DMS114 treated with DMSO at 0.1 percent for 48 hours (cell line): ENCODE data around the gene TEC.
"Not testable (repeated sequence)": the region's sequence is repeated elsewhere in the genome, so short reads cannot be mapped to it uniquely, and the experiment has no call there.

ENCODE experiments used
- DNase-seq: peaks from one replicate; lab custom pipeline; 2025; ENCODE audit not compliant: unreplicated experiment; lab: John Stamatoyannopoulos, UW

TEC gene

DNA sequence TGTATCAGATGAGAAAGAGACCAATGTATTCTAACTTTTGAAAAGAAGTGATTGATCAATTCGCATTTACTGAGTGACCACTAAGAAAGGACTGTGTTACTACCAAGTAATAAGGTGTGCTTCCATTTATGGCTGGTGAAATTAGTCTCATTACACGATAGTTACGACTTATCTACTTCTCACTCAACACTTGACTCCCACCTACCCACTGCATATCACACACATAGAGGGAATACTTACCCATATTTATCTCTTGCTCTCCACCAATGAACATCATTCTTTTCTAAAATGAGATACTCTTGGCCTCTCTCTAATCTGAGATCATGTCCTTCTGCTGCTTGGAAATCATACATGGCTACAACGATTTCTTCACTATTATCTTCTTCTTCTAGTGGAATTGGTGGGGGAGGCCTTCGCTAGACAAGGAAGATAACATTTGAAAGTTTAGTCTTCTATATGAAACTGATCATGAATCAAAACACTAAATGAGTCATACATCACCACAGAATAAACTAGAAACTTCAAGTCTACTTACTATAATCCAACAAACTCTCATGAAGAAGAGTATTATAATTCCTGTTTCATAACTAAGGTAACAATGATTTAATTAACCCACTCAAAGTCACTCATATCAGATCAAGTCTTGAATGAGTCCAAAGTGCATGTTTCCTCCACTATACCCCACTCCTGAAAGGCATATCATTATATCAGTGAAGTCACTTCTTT is 101.9 kb downstream of the TEC start:
- DNase-seq: no peak

DNA sequence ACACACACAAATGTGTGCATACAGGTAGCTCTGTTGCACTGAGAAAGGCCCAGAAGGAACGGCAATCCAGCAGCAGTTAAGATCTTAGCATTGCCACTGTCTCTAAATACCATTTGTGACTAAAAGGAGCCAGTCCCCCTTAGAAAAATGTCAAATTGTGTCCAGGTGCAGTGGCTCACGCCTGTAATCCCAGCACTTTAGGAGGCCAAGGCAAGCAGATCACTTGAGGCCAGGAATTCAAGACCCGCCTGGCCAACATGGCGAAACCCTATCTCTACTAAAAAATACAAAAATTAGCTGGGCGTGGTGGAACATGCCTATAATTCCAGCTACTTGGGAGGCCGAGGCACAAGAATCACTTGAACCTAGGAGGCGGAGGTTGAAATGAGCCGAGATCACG is 105.1 kb downstream of the TEC start:
- DNase-seq: not testable (repeated sequence)

DNA sequence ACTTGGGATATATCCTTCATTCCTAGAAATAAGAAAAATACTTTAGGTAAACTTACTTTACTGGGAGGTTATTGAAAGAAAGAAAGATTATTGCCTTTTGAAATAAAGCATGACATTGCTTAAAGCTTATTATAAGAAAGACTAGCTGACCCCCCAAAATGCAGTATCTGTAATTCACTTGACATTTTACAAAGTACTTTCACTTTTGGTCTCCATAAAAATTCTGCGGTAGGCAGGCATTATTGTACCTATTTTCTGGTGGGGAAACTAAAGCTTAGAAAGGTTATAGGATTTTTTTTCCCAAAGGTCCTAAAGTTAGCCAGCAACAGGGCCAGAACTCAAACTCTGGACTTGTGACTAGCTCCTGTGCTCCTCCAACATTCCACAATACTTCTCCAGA is 105.9 kb downstream of the TEC start:
- no peak for DNase-seq

DNA sequence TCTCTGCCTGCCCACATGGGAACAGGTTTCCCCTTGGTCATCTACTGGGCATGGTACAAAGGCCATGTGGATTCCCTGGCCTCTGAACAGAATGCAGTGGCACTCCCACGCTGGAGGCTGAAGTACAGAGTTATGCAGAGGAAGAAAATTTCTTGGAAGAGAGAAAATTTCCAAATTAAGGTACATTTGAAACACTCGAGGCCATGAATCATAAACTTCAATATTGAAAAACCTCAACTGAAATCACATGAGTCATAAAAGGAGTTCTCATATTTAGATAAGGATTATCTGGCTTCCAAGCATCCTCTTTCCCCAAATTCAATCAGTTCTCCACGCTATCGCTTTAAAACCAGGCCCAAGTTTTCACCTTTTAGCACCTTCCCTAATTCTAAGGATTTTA is 107.5 kb downstream of the TEC start:
- DNase-seq: no peak

DNA sequence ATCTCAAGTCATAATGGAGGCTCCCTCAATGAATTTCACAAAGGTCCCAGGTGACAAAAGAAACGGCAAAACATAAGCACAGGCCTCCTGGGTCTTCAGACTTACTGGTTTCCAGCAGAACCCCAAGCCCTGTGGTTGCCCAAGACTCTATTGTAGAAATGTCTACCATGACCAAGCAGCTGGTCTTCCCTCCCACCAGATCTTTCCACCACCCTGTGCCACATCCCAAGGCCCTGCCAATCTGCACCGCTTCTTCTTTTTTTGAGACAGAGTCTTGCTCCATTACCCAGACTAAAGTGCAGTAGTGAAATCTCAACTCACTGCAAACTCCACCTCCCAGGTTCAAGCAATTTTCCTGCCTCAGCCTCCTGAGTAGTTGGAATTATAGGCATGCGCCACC is 112.4 kb downstream of the TEC start:
- no peak for DNase-seq

DNA sequence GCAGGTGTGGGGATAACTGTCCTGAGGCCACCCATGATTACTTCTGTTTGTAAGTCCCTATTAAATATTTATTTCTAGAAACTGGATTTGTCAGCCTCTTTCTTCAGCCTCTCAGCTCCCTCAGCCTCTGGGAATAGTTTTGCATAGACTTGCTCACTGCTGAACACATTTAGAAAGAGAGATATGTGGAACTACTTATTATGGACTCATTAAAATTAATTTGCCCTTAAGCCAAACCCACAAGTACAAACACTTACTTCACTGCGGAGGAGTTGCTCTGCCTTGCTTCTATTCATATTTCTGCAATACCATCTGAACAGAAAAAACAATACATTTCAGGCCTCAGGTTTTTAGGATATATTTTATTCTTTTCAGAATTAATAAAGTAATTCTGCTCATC is 113.2 kb downstream of the TEC start:
- DNase-seq: no peak

DNA sequence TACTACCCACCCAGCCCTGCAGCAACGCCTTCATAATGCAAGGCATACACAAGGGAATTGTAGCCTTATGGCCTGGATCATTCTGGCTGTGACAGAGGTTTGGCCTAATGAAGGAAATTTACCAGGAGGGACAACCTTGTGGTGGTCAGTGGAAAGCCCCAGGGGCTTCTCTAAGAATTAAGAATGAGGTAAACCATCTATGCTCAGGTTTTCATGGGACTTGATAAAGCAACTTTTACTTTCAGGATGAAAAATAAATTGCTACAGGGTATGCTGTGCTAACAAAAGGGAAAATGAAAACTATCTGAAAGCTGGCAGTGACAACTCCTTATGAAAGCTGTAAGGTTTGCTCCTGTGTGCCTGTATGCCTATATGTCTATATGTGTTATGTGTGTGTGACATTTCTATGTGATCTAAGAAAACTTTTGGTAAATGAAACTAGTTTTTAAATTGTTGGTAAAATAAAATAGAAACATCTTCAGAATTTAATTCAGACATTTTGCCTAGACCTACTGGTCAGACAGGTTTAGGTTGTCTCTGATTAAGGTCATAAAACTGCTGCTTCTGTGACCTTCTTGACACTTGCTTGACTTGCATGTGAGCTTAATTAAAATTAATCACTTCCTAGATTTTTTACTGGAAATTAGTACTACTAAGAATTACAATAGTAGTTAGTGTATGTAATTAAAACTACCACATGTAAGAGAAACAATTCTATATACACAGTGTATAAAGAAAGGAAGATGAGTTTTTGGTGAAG is 115.7 kb downstream of the TEC start:
- no peak for DNase-seq

DNA sequence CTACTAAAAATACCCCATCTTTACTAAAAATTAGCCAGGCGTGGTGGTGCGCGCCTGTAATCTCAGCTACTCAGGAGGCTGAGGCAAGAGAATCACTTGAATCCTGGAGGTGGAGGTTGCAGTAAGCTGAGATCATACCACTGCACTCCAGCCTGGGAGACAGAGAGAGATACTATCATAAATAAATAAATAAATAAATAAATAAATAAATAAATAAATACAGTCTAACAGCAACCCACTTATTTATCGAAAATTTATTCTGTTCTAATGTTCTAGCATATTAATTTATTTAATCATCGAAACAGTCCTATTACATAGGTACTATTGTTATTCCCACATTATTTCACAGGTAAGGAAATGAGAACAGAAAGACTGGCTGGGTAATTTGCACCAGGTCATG is 117.4 kb downstream of the TEC start:
- DNase-seq: no peak

DNA sequence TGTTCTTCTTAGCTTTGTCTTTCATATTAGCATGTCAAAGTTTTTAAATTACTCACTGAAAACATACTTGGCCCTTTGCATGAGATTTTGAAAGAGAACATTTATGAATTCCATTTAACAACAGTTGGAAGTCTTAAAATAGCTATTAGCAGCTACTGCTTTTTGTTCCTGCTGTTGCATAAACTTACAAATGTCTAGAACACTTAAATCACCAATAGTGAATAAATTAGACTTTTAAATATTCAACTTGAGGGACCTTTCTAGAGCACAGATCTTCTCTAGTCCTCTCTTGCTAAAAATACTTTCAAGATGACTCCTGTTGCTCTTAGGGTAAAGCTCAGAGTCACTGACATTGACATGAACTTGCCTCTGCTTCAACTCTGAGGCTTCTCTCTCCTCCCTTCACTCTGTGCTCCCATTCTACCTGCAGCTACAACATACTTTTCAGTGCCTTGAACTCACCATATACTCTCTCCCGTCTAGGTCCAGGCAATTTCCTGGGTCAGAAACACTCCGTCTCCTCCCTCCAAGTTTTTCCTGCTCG is 119.7 kb downstream of the TEC start:
- no peak for DNase-seq

DNA sequence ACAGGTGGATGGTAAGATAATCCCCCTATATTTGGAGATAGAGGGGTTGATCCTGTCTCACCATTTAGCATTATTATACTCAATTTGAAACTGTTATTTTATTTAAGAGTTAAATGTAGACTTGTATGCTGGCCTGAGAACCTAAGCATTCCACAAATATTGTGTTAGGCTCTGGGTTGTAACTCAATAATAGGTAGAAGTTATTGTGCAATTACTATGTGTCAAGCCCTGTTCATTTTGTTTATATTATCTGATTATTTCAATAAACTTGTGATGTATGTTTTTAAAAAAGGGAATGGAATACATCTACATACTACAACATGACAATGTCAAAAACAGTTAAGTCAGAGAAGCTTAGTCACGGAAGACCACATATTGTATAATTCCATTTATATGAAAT is 122.0 kb downstream of the TEC start:
- no peak for DNase-seq

DNA sequence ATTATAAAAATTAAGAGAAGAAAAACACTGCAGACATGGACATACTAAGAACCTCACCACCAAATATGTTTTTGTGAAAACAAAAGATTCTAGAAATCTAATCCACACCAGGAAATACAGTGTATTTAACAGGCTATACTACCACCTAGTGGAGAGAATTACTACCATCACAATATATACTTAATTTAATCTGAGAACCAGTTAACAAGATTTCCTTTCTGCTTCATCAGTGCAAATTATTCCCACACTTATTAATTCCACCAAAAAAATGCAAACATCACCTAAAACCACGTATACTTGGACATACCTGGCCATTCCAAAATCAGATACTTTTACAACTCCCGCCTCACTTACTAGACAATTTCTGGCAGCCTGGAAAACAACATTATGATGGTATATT is 128.6 kb downstream of the TEC start:
- peak; percentile 13 for DNase-seq

DNA sequence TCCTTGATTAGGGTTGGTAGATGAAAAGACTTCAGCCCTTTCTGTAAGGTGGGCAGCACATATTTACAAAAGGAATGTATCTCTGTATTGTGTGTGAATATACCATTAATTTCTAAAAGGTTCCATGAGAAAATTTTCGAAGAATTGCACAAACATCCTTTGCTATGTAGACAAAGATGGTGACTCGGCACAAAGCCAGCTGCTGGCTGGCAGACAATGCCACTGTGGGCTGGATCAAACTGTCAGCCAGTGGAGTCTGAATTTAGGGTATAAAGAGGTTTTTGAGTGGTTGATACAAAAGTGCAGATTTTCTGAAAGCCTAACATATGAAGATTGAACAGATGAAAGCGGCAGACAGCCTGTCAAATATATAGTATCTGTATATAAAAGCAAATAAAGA is 129.9 kb downstream of the TEC start:
- no peak for DNase-seq

DNA sequence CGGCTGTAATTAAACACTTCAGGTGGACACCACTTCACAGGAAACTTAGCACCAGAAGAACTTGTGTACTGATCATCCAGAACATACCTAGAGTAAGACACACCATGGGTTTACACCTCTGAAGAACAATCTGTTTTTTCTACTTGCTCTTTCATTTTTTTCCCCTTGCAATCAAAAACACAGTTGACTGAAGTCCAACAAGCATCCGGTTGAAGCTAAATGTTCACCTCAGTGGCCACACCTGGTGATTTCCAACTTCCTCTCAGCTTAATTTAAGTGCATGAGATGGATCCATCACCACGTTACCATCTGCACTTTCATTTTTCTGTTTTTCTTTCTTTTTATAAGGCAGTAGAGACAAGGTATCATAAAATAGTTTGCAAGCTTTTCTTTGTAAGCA is 130.7 kb downstream of the TEC start:
- DNase-seq: no peak

DNA sequence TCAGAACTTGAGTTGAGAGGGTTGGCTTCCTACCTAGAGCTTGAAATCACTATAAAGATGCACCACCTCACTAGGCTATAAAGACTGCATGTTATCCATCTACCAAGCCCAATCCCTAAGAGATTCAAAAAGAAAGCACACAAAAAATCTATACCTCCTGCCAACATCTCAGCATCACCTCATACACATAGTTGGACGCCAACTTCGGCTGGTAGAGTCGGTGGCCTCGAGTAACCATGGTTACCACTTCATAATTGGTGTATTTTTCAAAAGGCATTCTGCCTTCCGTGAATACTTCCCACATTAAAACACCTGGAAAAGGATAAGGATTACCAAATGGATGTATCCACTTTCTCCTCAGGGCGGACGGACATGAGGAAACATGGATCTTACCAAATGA is 131.1 kb downstream of the TEC start:
- DNase-seq: no peak

DNA sequence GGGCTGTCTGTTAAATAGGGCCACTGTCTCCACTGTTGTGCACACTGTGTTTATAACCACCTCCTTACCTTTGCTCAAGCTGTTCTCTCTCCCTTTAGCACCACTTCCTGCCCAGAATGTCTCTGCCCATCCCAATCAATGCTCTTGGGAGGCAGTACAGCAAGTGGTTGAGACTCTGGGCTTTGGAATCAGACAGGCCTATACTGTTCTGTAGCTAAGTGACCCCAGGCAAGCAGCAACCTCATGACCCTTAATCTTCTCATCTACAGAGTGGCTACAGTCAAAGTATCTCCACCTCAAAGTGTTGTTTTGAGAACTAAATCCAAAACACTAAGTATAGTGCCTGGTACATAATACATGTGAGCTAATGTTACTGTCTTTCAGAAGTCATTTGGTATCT is 131.8 kb downstream of the TEC start:
- DNase-seq: no peak

DNA sequence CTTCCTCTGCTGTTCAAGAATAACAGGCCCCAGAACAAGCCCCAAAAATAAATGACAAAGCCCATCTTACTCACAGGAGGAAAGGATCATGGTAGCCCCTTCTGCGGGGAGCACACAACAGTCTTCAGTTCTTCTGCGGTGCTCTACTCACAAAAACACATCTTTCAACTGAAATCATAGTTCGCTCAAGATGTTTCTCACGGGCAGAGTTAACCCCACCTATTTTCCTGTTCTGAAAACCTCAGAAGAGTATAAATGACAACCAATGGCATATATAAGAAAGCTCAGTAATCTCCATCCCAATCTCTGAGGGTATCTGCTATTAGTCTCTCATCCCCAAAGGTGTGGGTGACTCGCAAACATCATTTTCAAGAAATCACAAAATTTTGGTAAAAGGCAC is 135.6 kb downstream of the TEC start, which contains the start of gene TXK:
TSS of gene TXK (minus strand) at position 170 of the 400 bp plus-strand sequence. CDS start at position 90, 80 bp downstream.
- no peak for DNase-seq

DNA sequence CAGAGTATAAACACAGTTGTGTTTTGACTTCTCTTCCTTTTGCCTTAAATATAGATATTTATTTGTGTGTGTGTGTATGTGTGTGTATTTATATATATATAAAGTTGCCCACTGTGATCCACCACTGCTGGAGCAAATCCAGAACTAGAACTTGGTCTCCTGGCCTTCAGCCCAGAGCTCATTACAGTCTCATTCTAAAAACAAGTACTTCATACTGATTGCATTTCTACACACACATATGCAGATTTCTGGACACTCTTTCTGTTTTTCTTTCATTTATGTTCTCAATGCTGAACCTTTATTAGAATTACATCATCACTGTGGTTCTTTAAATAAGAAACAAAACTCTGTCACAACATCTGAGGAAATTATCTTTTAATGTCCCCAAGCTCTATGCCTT is 136.0 kb downstream of the TEC start:
- no peak for DNase-seq

DNA sequence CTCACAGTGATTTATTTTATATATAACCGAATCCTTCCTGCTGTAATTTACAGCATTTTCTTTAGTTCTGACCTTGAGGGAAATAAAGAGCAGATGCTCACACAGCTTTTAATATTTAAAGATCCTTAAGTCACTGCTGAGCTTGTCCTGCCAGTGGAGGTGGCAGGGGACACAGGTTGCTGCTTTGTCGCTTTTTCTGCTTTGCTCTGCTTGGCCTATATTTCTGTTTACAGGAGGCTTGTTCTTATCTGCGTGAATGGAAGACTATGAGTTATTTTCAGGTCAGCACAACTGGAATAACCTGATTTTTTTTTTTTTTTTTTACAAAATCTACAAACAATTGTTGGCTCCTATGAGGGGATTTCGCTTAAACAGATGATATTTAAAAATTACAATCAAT is 137.9 kb downstream of the TEC start:
- no peak for DNase-seq

DNA sequence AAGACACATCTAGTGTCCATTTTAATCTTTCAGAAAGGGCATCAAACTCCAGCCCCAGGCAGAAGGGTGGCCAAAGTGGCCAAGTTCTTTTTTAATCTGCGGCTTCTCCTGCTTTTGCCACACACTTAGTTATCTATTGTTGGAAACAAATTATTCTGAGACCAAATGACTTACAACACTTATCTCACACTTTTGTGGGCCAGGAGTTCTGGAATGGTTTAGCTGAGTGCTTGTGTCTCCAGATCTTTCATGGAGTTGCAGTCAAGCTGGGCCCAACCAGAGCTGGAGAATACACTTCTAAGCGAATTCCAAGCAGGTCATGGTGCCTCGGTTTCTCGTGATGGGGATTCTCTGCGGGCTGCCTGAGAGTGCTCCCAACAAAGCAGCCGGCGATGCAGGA is 139.5 kb downstream of the TEC start:
- no peak for DNase-seq

DNA sequence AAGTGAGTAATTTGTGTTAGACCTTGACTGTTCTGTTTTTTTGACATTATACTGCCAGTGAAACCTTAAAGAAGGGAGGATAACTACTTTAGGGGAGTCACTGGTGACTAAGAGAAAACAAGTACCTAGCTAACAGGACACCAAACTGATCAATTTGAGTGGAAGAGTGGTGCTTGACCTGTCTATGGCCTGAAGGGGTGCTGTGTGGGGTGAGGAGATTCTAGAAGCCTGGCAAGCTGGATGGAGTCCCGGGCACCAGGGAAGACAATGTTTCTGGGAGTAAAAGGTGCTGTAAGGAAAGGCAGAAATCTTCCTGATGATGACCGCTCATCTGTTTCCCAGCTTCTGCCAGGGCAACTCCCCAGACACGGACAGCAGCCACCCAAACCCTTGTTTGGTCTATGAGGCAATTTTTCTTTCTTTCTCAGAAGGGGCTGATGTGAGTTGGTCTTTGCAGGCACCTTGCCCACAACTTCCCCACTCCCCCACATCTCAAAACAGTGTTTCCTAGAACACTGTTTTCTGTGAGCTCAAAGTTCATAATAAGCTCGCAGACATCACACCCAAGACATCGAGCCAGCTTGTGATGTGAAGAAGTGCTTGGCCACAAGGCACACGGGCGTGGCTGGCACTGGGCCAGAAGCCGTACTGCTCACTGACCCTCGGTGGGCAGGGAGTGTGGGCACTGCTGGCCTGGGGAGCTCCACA is 140.2 kb downstream of the TEC start:
- no peak for DNase-seq

DNA sequence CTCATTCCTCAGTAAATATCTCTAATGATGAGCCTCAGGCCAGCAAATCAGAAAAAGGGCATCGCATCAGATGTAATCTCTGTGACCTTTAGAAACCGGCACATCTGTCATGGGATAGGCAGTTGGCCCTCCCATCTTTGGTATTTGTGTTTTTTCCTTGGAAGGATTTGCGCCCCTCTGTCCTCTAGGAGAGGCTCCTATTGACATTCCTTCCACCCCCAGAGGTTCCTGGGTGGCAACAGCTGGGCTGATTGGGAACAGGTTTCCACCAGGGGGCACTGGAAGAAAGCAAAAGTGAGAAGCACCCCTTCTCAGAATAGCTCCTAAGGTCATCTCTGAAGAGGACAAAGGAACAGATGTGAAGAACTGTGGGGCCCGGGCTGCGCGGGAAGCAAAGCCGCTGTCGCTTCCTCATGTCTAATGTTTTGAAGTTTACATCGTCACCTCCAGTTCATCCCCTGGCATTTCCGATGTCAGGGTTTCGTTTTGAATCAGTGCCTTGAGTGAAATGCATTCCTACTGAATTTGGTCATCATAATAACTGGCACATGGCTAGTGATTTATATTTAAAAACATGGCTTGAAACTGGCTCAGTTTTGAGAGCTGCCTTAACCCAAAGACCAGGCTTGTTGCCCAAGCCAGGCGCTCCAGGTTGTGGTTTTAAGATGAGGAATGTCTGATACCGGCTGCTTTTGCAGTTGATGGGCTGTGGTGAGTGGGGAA is 141.8 kb downstream of the TEC start:
- DNase-seq: no peak
